ENCODE data around the gene GSTP1. TPM values are rescaled to one million over a fixed set of nuclear protein-coding genes. Genes with fewer than 3 reads are reported as not detected.

Gene GSTP1
- total and polyA plus RNA-seq, 9 of the 15 experiments (the other 6 are each of a cell fraction or from before 2014, with no cell fraction given): 592 to 2,150 (median 1,204) TPM

GRCh38 chr11:67564230-67564629 lies 19.4 kb upstream of the GSTP1 start:
- no peaks in the 10 kb centered on the region for H3K36me3 ChIP-seq (ENCODE audit: control insufficient read depth, insufficient read depth, low read length)
- FAIRE-seq (no peak), ATAC-seq (peak; percentile 32; the same call in 1 of the 3 replicates), DNase-seq (ENCODE audit: extremely low read depth in 1 of 4, low spot score in 3 of 4) (no peak)
- H3K4me1 ChIP-seq (replicated peaks in 1 of 2; ENCODE audit: control insufficient read depth in 2 of 2, insufficient read depth in 2 of 2, low read length in 2 of 2): peaks cover 5 to 15% of the 10 kb centered on the region in 2 experiments; a peak in 3 of 5 replicates
- no peaks in the 10 kb centered on the region for H3K79me2 ChIP-seq (ENCODE audit: control insufficient read depth, insufficient read depth, low read length)
- ChIA-PET POLR2A (interaction anchor here (0.6 to 1.2 kb wide), 6 partner anchors 13 to 145 kb away, joined by 3 to 5 read pairs (median 4); no protein-coding TSS in a partner anchor), CTCF (ENCODE audit: low intra/inter-chr PET ratio) (no interaction called here)
- in situ Hi-C loops (cut with MboI): no loop called here
- peak overlapping the region; percentile 26; the same call in 2 of the 3 replicates for H3K27ac ChIP-seq (ENCODE audit: extremely low read depth, low read depth, low read length)
- 46% methylated on average over 4 of the region's 4 CpGs for WGBS (ENCODE audit: insufficient coverage, low coverage, missing lambda C conversion rate)
- H3K4me2 ChIP-seq (ENCODE audit: insufficient read depth, low read length): peak overlapping the region; percentile 6; the same call in 1 of the 2 replicates
- H3K4me3 ChIP-seq: no peak overlapping the region
- H4K20me1 ChIP-seq (replicated peaks; ENCODE audit: control insufficient read depth, insufficient read depth, low read length): no peaks in the 10 kb centered on the region
- H3K27me3 ChIP-seq (ENCODE audit: control insufficient read depth in 2 of 2, insufficient read depth in 2 of 2, low read length in 2 of 2): no peaks in the 10 kb centered on the region; a peak in 1 of 5 replicates
- TF ChIP-seq ZNF395 (CRISPR knock-in tag; IDR thresholded peaks at IDR 0.05): 0 out of 2 replicates have a peak, but pooled peaks have one; percentile 14
- peak; percentile 32; the same call in 1 of the 2 replicates for TF ChIP-seq HMBOX1 (IDR thresholded peaks at IDR 0.05)
- TF ChIP-seq ZNF696 (CRISPR knock-in tag; conservative IDR thresholded peaks at IDR 0.05): no peak
- no peak for TF ChIP-seq C11orf30 (IDR thresholded peaks at IDR 0.05; ENCODE audit: low read depth)
- TF ChIP-seq PHF20 (IDR thresholded peaks at IDR 0.05; ENCODE audit: partially characterized antibody): no peak
- no peaks in the 10 kb centered on the region for H3K9me3 ChIP-seq (replicated peaks; ENCODE audit: control insufficient read depth, insufficient read depth, low read depth, low read length)
- intact Hi-C loops (cut with micrococcal nuclease): no loop called here
- no TSS peak for BruUV-seq (replicated peaks)
- peak overlapping the region; percentile 87 for H2AFZ ChIP-seq (ENCODE audit: low read depth, low read length)
- 0 out of 4 replicates have a peak overlapping the region, but pooled peaks of 1 of the 2 experiments have one; percentile 13 for H3K9ac ChIP-seq (ENCODE audit: insufficient read depth in 1 of 2, low read depth in 2 of 2, low read length in 2 of 2)
- H3K9me1 ChIP-seq (ENCODE audit: control insufficient read depth, insufficient read depth, low read length): no peaks in the 10 kb centered on the region
